Activated T-cell treated with anti-CD3 and anti-CD28 coated beads, Interleukin-2, amount 50 U/mL, for 1 hour (primary cell): ENCODE results near the gene EMC1.
"Not testable (repeated sequence)": the region's sequence is repeated elsewhere in the genome, so short reads cannot be mapped to it uniquely, and the experiment has no call there.

Experiments
- DNase-seq: peaks from one replicate; pipeline ENCODE4 v3.0.0-alpha.2; 2020

The EMC1 gene

DNA sequence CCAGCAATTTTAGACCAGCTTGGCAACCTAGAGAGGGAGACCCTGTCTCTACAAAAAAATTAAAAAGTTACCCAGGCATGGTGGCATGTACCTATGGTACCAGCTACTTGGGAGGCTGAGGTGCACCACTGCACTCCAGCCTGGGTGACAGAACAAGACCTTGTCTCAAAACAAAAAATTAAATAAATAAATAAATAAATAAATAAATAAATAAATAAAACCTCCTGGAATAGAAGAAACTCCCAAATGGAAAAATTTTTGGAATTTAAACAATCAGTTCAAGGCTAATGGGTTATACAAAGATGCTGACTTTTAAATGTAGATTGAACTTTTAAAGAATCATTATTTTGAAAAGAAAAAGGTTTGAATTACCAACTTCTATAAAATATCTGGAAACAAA, 63.5 kb downstream of the EMC1 start:
- no peak for DNase-seq

- no peak for DNase-seq
These were observed 65.3 kb downstream of the EMC1 start for GRCh38 chr1:19186001-19186400.

- no peak for DNase-seq
These were observed 69.1 kb downstream of the EMC1 start for GRCh38 chr1:19182223-19182622.

- DNase-seq: not testable (repeated sequence)
These were observed 71.1 kb downstream of the EMC1 start for GRCh38 chr1:19180265-19180657.

DNA sequence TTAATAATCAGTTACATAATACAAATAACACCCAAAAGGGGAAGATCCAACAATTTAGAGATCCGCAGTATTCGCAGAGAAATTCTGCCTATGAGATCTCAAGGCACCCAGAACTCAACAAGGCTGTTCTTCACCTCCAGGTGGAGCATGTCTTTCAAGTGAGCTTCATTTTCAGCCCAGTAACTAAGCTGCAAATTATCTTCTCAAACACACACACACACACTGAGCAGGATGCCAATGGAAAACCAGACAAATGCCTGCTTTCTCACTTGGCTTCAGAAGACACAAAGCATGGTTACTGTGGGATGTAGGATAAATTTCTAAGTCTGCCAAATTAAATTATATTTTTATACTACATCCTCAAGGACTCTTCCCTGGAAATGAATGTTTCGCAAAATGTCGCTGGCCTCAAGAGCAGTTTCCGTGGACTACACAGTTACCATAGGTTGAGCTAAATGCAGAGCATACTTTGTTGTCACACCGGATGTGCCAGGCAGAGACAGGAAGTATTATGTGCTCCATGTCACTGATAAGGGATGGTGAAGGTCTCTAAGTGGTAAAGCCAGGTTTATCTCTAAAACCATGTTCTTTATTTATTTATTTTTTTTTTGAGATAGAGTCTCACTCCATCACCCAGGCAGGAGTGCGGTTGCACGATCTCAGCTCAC, 71.6 kb downstream of the EMC1 start:
- DNase-seq: no peak

- no peak for DNase-seq
These were observed 72.5 kb downstream of the EMC1 start for GRCh38 chr1:19178734-19179398.

- DNase-seq: no peak
These were observed 73.5 kb downstream of the EMC1 start for GRCh38 chr1:19177811-19178210.

DNA sequence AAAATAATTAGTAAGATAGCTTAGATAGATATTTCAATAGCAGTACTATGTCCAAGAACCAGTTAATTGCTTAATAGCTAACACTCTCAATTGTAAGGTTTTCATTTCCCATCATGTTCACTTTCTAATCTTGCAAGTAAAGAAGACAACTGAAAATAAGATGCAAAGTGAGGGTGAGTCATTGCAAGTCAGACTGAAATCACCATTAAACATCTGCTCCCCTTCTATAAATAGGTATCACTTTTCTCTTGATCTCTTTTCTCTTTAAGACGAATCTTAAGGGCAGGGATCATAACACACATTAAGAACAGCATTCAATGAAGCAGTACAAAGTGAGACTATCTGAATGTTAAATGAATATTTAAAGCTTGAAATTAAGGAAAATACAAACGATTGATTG, 81.7 kb downstream of the EMC1 start:
- no peak for DNase-seq

GRCh38 chr1:19167140-19167539, 84.2 kb downstream of the EMC1 start:
- DNase-seq: no peak

GRCh38 chr1:19166066-19166465, 85.3 kb downstream of the EMC1 start:
- DNase-seq: no peak
